ENCODE results near the gene NOSTRIN.

Gene NOSTRIN

GRCh38 chr2:168830958-168831357, 28.5 kb downstream of the NOSTRIN start:
- Histone ChIP-seq H3K9me3 (ENCODE audit: insufficient read depth, low read depth, low read length) (no peaks in the 10 kb centered on the region), H2BK12ac (ENCODE audit: low read length) (no peak overlapping the region), H3K4me2 (ENCODE audit: low read length) (no peak overlapping the region), H2BK5ac (ENCODE audit: low read depth, low read length, poor library complexity) (no peak overlapping the region), H3K23ac (ENCODE audit: low read length) (no peak overlapping the region), H3K27ac (ENCODE audit: low read depth, low read length) (no peak overlapping the region), H2BK120ac (ENCODE audit: insufficient read depth, low read length, poor library complexity) (no peak overlapping the region), H3K79me1 (ENCODE audit: low read length) (no peaks in the 10 kb centered on the region), H4K12ac (ENCODE audit: low read depth, low read length) (no peak overlapping the region), H3K79me2 (ENCODE audit: control insufficient read depth, insufficient read depth, low read length, poor library complexity) (no peaks in the 10 kb centered on the region), H3K9ac (ENCODE audit: low read length) (no peak overlapping the region), H3K14ac (ENCODE audit: low read length) (no peak overlapping the region), H3K4ac (ENCODE audit: low read depth, low read length) (no peak overlapping the region), H2AK5ac (ENCODE audit: low read length) (no peak overlapping the region), H4K8ac (ENCODE audit: low read depth, low read length) (no peak overlapping the region), H4K91ac (ENCODE audit: low read depth, low read length) (no peak overlapping the region), H2AFZ (ENCODE audit: insufficient read depth, low read length, poor library complexity) (no peak overlapping the region), H3K4me3 (ENCODE audit: low read depth, low read length) (no peak overlapping the region), H3K36me3 (ENCODE audit: control insufficient read depth in 1 of 2, insufficient read depth in 2 of 2, low read length in 2 of 2) (no peaks in the 10 kb centered on the region), H3K4me1 (ENCODE audit: control insufficient read depth in 1 of 2, insufficient read depth in 2 of 2, low read length in 2 of 2) (no peaks in the 10 kb centered on the region), H3K27me3 (ENCODE audit: insufficient read depth, low read length) (no peaks in the 10 kb centered on the region), H3K18ac (ENCODE audit: low read length) (no peak overlapping the region)
- DNase-seq: no peak

DNA sequence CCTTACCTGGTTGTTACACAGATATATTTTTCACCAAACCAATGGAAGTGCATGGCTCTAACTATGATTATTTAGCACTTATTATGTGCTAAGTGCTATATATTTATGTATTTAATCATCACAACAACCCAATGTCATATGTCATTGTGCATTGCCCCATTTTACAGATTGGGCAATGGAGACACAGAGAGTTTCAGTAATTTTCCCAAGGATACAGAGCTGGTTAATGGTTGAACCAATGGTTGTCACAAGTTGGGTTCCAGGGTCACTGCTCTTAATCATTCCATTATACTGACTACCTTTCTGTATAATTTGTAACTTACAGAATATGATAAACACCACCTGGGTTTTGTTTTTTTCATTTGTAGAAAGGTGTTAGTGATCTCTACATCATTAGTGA, 29.2 kb downstream of the NOSTRIN start:
- Histone ChIP-seq H4K8ac (ENCODE audit: low read depth, low read length) (no peak overlapping the region), H3K18ac (ENCODE audit: low read length) (no peak overlapping the region), H2BK5ac (ENCODE audit: low read depth, low read length, poor library complexity) (no peak overlapping the region), H3K4me1 (ENCODE audit: control insufficient read depth in 1 of 2, insufficient read depth in 2 of 2, low read length in 2 of 2) (no peaks in the 10 kb centered on the region), H4K91ac (ENCODE audit: low read depth, low read length) (no peak overlapping the region), H3K23ac (ENCODE audit: low read length) (no peak overlapping the region), H3K9ac (ENCODE audit: low read length) (no peak overlapping the region), H3K27me3 (ENCODE audit: insufficient read depth, low read length) (no peaks in the 10 kb centered on the region), H3K36me3 (ENCODE audit: control insufficient read depth in 1 of 2, insufficient read depth in 2 of 2, low read length in 2 of 2) (no peaks in the 10 kb centered on the region), H3K9me3 (ENCODE audit: insufficient read depth, low read depth, low read length) (no peaks in the 10 kb centered on the region), H3K79me2 (ENCODE audit: control insufficient read depth, insufficient read depth, low read length, poor library complexity) (no peaks in the 10 kb centered on the region), H2AFZ (ENCODE audit: insufficient read depth, low read length, poor library complexity) (no peak overlapping the region), H3K4ac (ENCODE audit: low read depth, low read length) (no peak overlapping the region), H2BK12ac (ENCODE audit: low read length) (no peak overlapping the region), H3K27ac (ENCODE audit: low read depth, low read length) (no peak overlapping the region), H3K79me1 (ENCODE audit: low read length) (no peaks in the 10 kb centered on the region), H2BK120ac (ENCODE audit: insufficient read depth, low read length, poor library complexity) (no peak overlapping the region), H4K12ac (ENCODE audit: low read depth, low read length) (no peak overlapping the region), H3K14ac (ENCODE audit: low read length) (no peak overlapping the region), H3K4me3 (ENCODE audit: low read depth, low read length) (no peak overlapping the region), H2AK5ac (ENCODE audit: low read length) (no peak overlapping the region), H3K4me2 (ENCODE audit: low read length) (no peak overlapping the region)
- no peak for DNase-seq

DNA sequence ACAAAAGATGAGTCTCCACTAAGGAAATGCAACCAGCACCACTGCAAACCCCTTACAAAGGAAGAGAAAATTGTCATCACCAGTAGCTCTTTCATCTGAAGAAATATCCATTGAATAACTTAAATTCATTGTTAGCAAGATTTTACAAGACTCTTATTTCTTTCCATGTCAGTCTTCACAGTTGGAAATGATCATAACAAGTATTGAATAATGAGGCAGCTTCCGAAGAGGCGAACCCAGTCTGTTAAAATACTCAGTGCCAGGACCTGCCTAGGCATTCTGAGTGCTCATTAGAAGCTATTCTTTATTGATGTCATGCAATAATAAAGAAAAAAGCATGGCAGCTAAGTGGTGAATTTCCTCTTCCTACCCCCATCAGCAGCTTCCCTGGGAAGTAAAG, 33.5 kb downstream of the NOSTRIN start:
- H2AFZ ChIP-seq (ENCODE audit: insufficient read depth, low read length, poor library complexity): no peak overlapping the region
- H3K79me2 ChIP-seq (ENCODE audit: control insufficient read depth, insufficient read depth, low read length, poor library complexity): no peaks in the 10 kb centered on the region
- H3K79me1 ChIP-seq (ENCODE audit: low read length): no peaks in the 10 kb centered on the region
- no peak overlapping the region for H2BK12ac ChIP-seq (ENCODE audit: low read length)
- H3K23ac ChIP-seq (ENCODE audit: low read length): no peak overlapping the region
- no peak overlapping the region for H2BK5ac ChIP-seq (ENCODE audit: low read depth, low read length, poor library complexity)
- no peak overlapping the region for H3K9ac ChIP-seq (ENCODE audit: low read length)
- no peak overlapping the region for H3K18ac ChIP-seq (ENCODE audit: low read length)
- no peak overlapping the region for H2AK5ac ChIP-seq (ENCODE audit: low read length)
- no peak overlapping the region for H3K14ac ChIP-seq (ENCODE audit: low read length)
- H3K27ac ChIP-seq (ENCODE audit: low read depth, low read length): no peak overlapping the region
- no peak for DNase-seq
- no peak overlapping the region for H3K4me3 ChIP-seq (ENCODE audit: low read depth, low read length)
- H3K4ac ChIP-seq (ENCODE audit: low read depth, low read length): no peak overlapping the region
- WGBS (ENCODE audit: extremely low coverage, insufficient coverage, insufficient read length): no CpG with 5 or more reads among the region's 2 CpGs
- no peaks in the 10 kb centered on the region for H3K27me3 ChIP-seq (ENCODE audit: insufficient read depth, low read length)
- H4K8ac ChIP-seq (ENCODE audit: low read depth, low read length): no peak overlapping the region
- H4K12ac ChIP-seq (ENCODE audit: low read depth, low read length): no peak overlapping the region
- no peaks in the 10 kb centered on the region for H3K4me1 ChIP-seq (ENCODE audit: control insufficient read depth in 1 of 2, insufficient read depth in 2 of 2, low read length in 2 of 2)
- no peak overlapping the region for H3K4me2 ChIP-seq (ENCODE audit: low read length)
- no peaks in the 10 kb centered on the region for H3K9me3 ChIP-seq (ENCODE audit: insufficient read depth, low read depth, low read length)
- H3K36me3 ChIP-seq (ENCODE audit: control insufficient read depth in 1 of 2, insufficient read depth in 2 of 2, low read length in 2 of 2): no peaks in the 10 kb centered on the region
- no peak overlapping the region for H2BK120ac ChIP-seq (ENCODE audit: insufficient read depth, low read length, poor library complexity)
- H4K91ac ChIP-seq (ENCODE audit: low read depth, low read length): no peak overlapping the region

DNA sequence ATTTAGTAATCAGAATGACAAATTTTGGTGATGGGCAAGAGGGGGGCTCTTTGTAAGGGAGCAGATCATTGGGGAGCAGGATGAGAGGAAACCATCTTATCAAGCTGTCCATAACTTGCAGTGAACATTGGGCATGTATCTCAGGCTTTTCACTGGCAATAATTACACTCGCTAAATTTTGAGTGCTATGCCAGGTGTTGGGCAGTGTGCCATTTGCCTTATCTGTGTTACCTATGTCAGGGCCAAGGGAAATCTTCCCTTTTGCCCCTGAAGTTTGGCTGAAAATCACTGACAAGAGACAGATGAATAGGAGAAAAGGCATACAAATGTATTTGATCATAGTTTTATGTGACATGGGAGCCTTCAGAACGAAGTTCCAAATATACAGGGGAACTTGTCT, 39.0 kb downstream of the NOSTRIN start:
- no peak overlapping the region for H4K8ac ChIP-seq (ENCODE audit: low read depth, low read length)
- no peak overlapping the region for H2BK120ac ChIP-seq (ENCODE audit: insufficient read depth, low read length, poor library complexity)
- H2AFZ ChIP-seq (ENCODE audit: insufficient read depth, low read length, poor library complexity): no peak overlapping the region
- H3K4ac ChIP-seq (ENCODE audit: low read depth, low read length): no peak overlapping the region
- no peaks in the 10 kb centered on the region for H3K4me1 ChIP-seq (ENCODE audit: control insufficient read depth in 1 of 2, insufficient read depth in 2 of 2, low read length in 2 of 2)
- H4K12ac ChIP-seq (ENCODE audit: low read depth, low read length): no peak overlapping the region
- DNase-seq: no peak
- no peak overlapping the region for H3K27ac ChIP-seq (ENCODE audit: low read depth, low read length)
- H2AK5ac ChIP-seq (ENCODE audit: low read length): no peak overlapping the region
- no peaks in the 10 kb centered on the region for H3K79me2 ChIP-seq (ENCODE audit: control insufficient read depth, insufficient read depth, low read length, poor library complexity)
- H3K23ac ChIP-seq (ENCODE audit: low read length): no peak overlapping the region
- no peak overlapping the region for H3K18ac ChIP-seq (ENCODE audit: low read length)
- no peaks in the 10 kb centered on the region for H3K9me3 ChIP-seq (ENCODE audit: insufficient read depth, low read depth, low read length)
- H2BK5ac ChIP-seq (ENCODE audit: low read depth, low read length, poor library complexity): no peak overlapping the region
- no peak overlapping the region for H3K4me2 ChIP-seq (ENCODE audit: low read length)
- no peak overlapping the region for H2BK12ac ChIP-seq (ENCODE audit: low read length)
- no peak overlapping the region for H3K4me3 ChIP-seq (ENCODE audit: low read depth, low read length)
- H4K91ac ChIP-seq (ENCODE audit: low read depth, low read length): no peak overlapping the region
- WGBS (ENCODE audit: extremely low coverage, insufficient coverage, insufficient read length): no CpG with 5 or more reads among the region's 2 CpGs
- no peaks in the 10 kb centered on the region for H3K36me3 ChIP-seq (ENCODE audit: control insufficient read depth in 1 of 2, insufficient read depth in 2 of 2, low read length in 2 of 2)
- no peaks in the 10 kb centered on the region for H3K27me3 ChIP-seq (ENCODE audit: insufficient read depth, low read length)
- H3K9ac ChIP-seq (ENCODE audit: low read length): no peak overlapping the region
- H3K14ac ChIP-seq (ENCODE audit: low read length): no peak overlapping the region
- no peaks in the 10 kb centered on the region for H3K79me1 ChIP-seq (ENCODE audit: low read length)

GRCh38 chr2:168843253-168843652, 40.8 kb downstream of the NOSTRIN start:
- DNase-seq: no peak
- Histone ChIP-seq H3K23ac (ENCODE audit: low read length) (no peak overlapping the region), H3K4ac (ENCODE audit: low read depth, low read length) (no peak overlapping the region), H3K9ac (ENCODE audit: low read length) (no peak overlapping the region), H4K8ac (ENCODE audit: low read depth, low read length) (no peak overlapping the region), H2BK12ac (ENCODE audit: low read length) (no peak overlapping the region), H3K27me3 (ENCODE audit: insufficient read depth, low read length) (no peaks in the 10 kb centered on the region), H3K14ac (ENCODE audit: low read length) (no peak overlapping the region), H3K36me3 (ENCODE audit: control insufficient read depth in 1 of 2, insufficient read depth in 2 of 2, low read length in 2 of 2) (no peaks in the 10 kb centered on the region), H2BK120ac (ENCODE audit: insufficient read depth, low read length, poor library complexity) (no peak overlapping the region), H2AFZ (ENCODE audit: insufficient read depth, low read length, poor library complexity) (no peak overlapping the region), H2BK5ac (ENCODE audit: low read depth, low read length, poor library complexity) (no peak overlapping the region), H3K18ac (ENCODE audit: low read length) (no peak overlapping the region), H3K27ac (ENCODE audit: low read depth, low read length) (no peak overlapping the region), H3K79me2 (ENCODE audit: control insufficient read depth, insufficient read depth, low read length, poor library complexity) (no peaks in the 10 kb centered on the region), H4K91ac (ENCODE audit: low read depth, low read length) (no peak overlapping the region), H3K4me2 (ENCODE audit: low read length) (no peak overlapping the region), H3K4me1 (ENCODE audit: control insufficient read depth in 1 of 2, insufficient read depth in 2 of 2, low read length in 2 of 2) (no peaks in the 10 kb centered on the region), H3K9me3 (ENCODE audit: insufficient read depth, low read depth, low read length) (no peaks in the 10 kb centered on the region), H3K79me1 (ENCODE audit: low read length) (no peaks in the 10 kb centered on the region), H3K4me3 (ENCODE audit: low read depth, low read length) (no peak overlapping the region), H2AK5ac (ENCODE audit: low read length) (no peak overlapping the region), H4K12ac (ENCODE audit: low read depth, low read length) (no peak overlapping the region)
- WGBS (ENCODE audit: extremely low coverage, insufficient coverage, insufficient read length): no CpG with 5 or more reads among the region's 3 CpGs

All from trophoblast cell (in vitro differentiated cells and primary cell).